Measurements from ENCODE around the gene ACBD3. TPM values are rescaled to one million over a fixed set of nuclear protein-coding genes. Genes with fewer than 3 reads are reported as not detected.

Gene ACBD3
- total and polyA plus RNA-seq, 10 of the 15 experiments (the other 5 are each of a cell fraction or from before 2014, with no cell fraction given): 7.5 to 27.9 (median 20.3) TPM

- 57% methylated on average over 5 of the region's 5 CpGs for WGBS (ENCODE audit: insufficient coverage, insufficient replicate concordance, low lambda C conversion rate, missing lambda C conversion rate)
- ChIA-PET SMC1A (ENCODE audit: uncharacterized antibody, unreplicated experiment) (interaction anchor here (1.0 kb wide), 1 partner anchor 16 kb away, joined by 3 read pairs; no protein-coding TSS in a partner anchor), CTCF (interaction anchor here (2.5 kb wide), 1 partner anchor 91 kb away, joined by 6 read pairs; no protein-coding TSS in a partner anchor), RAD21 (ENCODE audit: unreplicated experiment) (no interaction called here), POLR2A (interaction anchor here (0.6 kb wide), 1 partner anchor 108 kb away, joined by 4 read pairs; no protein-coding TSS in a partner anchor)
- H3K4me3 ChIP-seq: no peak overlapping the region
- H3K4me1 ChIP-seq (ENCODE audit: control insufficient read depth, insufficient read depth, low read length): no peaks in the 10 kb centered on the region; the same call in 1 of the 2 replicates
- H3K27ac ChIP-seq (ENCODE audit: control insufficient read depth, insufficient read depth): no peak overlapping the region
- no peak for TF ChIP-seq MTA3 (IDR thresholded peaks at IDR 0.05; ENCODE audit: borderline replicate concordance, low read length)
- TF ChIP-seq TARDBP (IDR thresholded peaks at IDR 0.05; ENCODE audit: borderline replicate concordance): no peak
- TF ChIP-seq, protein P1, sequence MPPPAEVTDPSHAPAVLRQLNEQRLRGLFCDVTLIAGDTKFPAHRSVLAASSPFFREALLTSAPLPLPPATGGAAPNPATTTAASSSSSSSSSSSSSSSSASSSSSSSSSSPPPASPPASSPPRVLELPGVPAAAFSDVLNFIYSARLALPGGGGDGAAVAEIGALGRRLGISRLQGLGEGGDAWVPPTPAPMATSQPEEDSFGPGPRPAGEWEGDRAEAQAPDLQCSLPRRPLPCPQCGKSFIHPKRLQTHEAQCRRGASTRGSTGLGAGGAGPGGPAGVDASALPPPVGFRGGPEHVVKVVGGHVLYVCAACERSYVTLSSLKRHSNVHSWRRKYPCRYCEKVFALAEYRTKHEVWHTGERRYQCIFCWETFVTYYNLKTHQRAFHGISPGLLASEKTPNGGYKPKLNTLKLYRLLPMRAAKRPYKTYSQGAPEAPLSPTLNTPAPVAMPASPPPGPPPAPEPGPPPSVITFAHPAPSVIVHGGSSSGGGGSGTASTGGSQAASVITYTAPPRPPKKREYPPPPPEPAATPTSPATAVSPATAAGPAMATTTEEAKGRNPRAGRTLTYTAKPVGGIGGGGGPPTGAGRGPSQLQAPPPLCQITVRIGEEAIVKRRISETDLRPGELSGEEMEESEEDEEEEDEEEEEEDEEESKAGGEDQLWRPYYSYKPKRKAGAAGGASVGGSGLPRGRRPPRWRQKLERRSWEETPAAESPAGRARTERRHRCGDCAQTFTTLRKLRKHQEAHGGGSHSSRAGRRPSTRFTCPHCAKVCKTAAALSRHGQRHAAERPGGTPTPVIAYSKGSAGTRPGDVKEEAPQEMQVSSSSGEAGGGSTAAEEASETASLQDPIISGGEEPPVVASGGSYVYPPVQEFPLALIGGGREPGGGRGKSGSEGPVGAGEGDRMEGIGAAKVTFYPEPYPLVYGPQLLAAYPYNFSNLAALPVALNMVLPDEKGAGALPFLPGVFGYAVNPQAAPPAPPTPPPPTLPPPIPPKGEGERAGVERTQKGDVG (CRISPR knock-in tag; IDR thresholded peaks at IDR 0.05): no peak
- no peak for TF ChIP-seq RUNX3 (IDR thresholded peaks at IDR 0.05; ENCODE audit: low read length)
- TF ChIP-seq TCF7 (IDR thresholded peaks at IDR 0.05; ENCODE audit: borderline replicate concordance): no peak
- TF ChIP-seq FOXK2 (IDR thresholded peaks at IDR 0.05): no peak
- TF ChIP-seq SRF (IDR thresholded peaks at IDR 0.05; ENCODE audit: low read depth in 2 of 2, low read length in 2 of 2): no peak
- TF ChIP-seq PBX3 (IDR thresholded peaks at IDR 0.05; ENCODE audit: insufficient replicate concordance, low read depth, low read length): no peak
- no peak for TF ChIP-seq CHD2 (IDR thresholded peaks at IDR 0.05; ENCODE audit: borderline replicate concordance, low read depth, low read length)
- no peak for TF ChIP-seq USF1 (IDR thresholded peaks at IDR 0.05; ENCODE audit: borderline replicate concordance, extremely low read length, insufficient read depth, low read depth, low read length)
- TF ChIP-seq ZNF207 (IDR thresholded peaks at IDR 0.05; ENCODE audit: borderline replicate concordance): no peak
- TF ChIP-seq, protein P2, sequence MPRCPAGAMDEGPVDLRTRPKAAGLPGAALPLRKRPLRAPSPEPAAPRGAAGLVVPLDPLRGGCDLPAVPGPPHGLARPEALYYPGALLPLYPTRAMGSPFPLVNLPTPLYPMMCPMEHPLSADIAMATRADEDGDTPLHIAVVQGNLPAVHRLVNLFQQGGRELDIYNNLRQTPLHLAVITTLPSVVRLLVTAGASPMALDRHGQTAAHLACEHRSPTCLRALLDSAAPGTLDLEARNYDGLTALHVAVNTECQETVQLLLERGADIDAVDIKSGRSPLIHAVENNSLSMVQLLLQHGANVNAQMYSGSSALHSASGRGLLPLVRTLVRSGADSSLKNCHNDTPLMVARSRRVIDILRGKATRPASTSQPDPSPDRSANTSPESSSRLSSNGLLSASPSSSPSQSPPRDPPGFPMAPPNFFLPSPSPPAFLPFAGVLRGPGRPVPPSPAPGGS (IDR thresholded peaks at IDR 0.05; ENCODE audit: borderline replicate concordance, insufficient read depth, low read depth, low read length, poor library complexity, severe bottlenecking): no peak
- TF ChIP-seq KLF5 (IDR thresholded peaks at IDR 0.05; ENCODE audit: partially characterized antibody): no peak
- TF ChIP-seq WRNIP1 (IDR thresholded peaks at IDR 0.05; ENCODE audit: borderline replicate concordance, low read depth, low read length): no peak
- ATAC-seq: no peak
- no peak overlapping the region for H3K4me2 ChIP-seq (ENCODE audit: control insufficient read depth, insufficient read depth)
- H3K27me3 ChIP-seq (replicated peaks in 1 of 2; ENCODE audit: control insufficient read depth in 2 of 2, insufficient read depth in 2 of 2, low read length in 1 of 2): no peaks in the 10 kb centered on the region
- BruUV-seq (replicated peaks): no TSS peak
- H4K20me1 ChIP-seq (ENCODE audit: control insufficient read depth, insufficient read depth): no peaks in the 10 kb centered on the region
- H2AFZ ChIP-seq (ENCODE audit: control insufficient read depth, low read depth, low read length): no peak overlapping the region
- no peaks in the 10 kb centered on the region for H3K36me3 ChIP-seq (ENCODE audit: control insufficient read depth in 2 of 2, insufficient read depth in 2 of 2, low read length in 1 of 2)
- H3K79me2 ChIP-seq (ENCODE audit: control insufficient read depth, insufficient read depth, low read length): no peaks in the 10 kb centered on the region
- DNase-seq (ENCODE audit: low read depth, low spot score): no peak
- no peak overlapping the region for H3K9ac ChIP-seq (ENCODE audit: control insufficient read depth, insufficient read depth, low read length)
- intact Hi-C loops (cut with micrococcal nuclease; ENCODE audit: unreplicated experiment) (no loop called here), in situ Hi-C loops (cut with MboI) (no loop called here)
- H3K9me3 ChIP-seq (replicated peaks; ENCODE audit: control insufficient read depth, insufficient read depth, low read length): no peaks in the 10 kb centered on the region
- no peak for FAIRE-seq
These were observed 29.5 kb upstream of the ACBD3 start for GRCh38 chr1:226216056-226216455.

All from GM12878 (cell line).